Fibroblast of lung (primary cell): ENCODE results near the gene ATPAF2. TPM values are rescaled to one million over a fixed set of nuclear protein-coding genes. Genes with fewer than 3 reads are reported as not detected.

ENCODE experiments used
- DNase-seq, 2 donors: peaks; one replicate each; pipeline versions ENCODE4 v3.0.0 to v3.0.0-alpha.2; 2010; ENCODE audit warnings: low read depth in 2 of 2
- H2AFZ ChIP-seq: 2 replicates; pipeline ENCODE4 v1.5.1; 2012; ENCODE audit warnings: low read length, control low read depth, inconsistent platforms
- H3K27ac ChIP-seq: 2 replicates; pipeline ENCODE4 v1.5.1; 2011; ENCODE audit warnings: low read length, control low read depth; ENCODE audit not compliant: insufficient read depth
- H3K27me3 ChIP-seq: 2 replicates; pipeline ENCODE4 v1.5.1; 2011; ENCODE audit warnings: mild to moderate bottlenecking, low read length; ENCODE audit not compliant: control insufficient read depth, insufficient read depth
- H3K36me3 ChIP-seq: 2 replicates; pipeline ENCODE4 v1.5.1; 2011; ENCODE audit warnings: low read length; ENCODE audit not compliant: control insufficient read depth, insufficient read depth
- H3K4me1 ChIP-seq: 2 replicates; pipeline ENCODE4 v1.5.1; 2011; ENCODE audit warnings: low read length; ENCODE audit not compliant: control insufficient read depth, insufficient read depth; ENCODE audit errors: extremely low read depth
- H3K4me2 ChIP-seq: 2 replicates; pipeline ENCODE4 v1.5.1; 2011; ENCODE audit warnings: low read length, control low read depth; ENCODE audit not compliant: insufficient read depth; ENCODE audit errors: extremely low read depth
- H3K4me3 ChIP-seq, 4 experiments: fragments of 200-600 bp in 1 of 4; sonication (generic) in 1 of 4; replicated peaks in 1 of 4; 2 replicates each; pipeline ENCODE4 v1.5.1; 2011 to 2016; ENCODE audit warnings: low read length in 4 of 4, low read depth in 3 of 4, mild to moderate bottlenecking in 3 of 4, control low read depth in 2 of 4, inconsistent platforms in 1 of 4, mixed read lengths in 1 of 4; ENCODE audit not compliant: insufficient read depth in 1 of 4; ENCODE audit errors: control extremely low read depth in 1 of 4
- H3K79me2 ChIP-seq: 2 replicates; pipeline ENCODE4 v1.5.1; 2012; ENCODE audit warnings: mild to moderate bottlenecking, low read length, inconsistent platforms; ENCODE audit not compliant: control insufficient read depth, insufficient read depth
- H3K9ac ChIP-seq: 2 replicates; pipeline ENCODE4 v1.5.1; 2011; ENCODE audit warnings: mild to moderate bottlenecking, low read length, control low read depth; ENCODE audit not compliant: insufficient read depth
- H3K9me3 ChIP-seq: 2 replicates; pipeline ENCODE4 v1.5.1; 2012; ENCODE audit warnings: low read depth, low read length; ENCODE audit not compliant: control insufficient read depth, insufficient read depth
- H4K20me1 ChIP-seq: 2 replicates; pipeline ENCODE4 v1.5.1; 2011; ENCODE audit warnings: low read length; ENCODE audit not compliant: control insufficient read depth, insufficient read depth; ENCODE audit errors: extremely low read depth
- CTCF ChIP-seq, 2 donors: IDR thresholded peaks in 1 of 2; conservative IDR thresholded peaks in 1 of 2; 1 replicate in 1 of 2; 2 replicates in 1 of 2; pipeline ENCODE4 v1.5.1; 2011 to 2012; ENCODE audit warnings: low read length in 2 of 2, control low read depth in 1 of 2, inconsistent platforms in 1 of 2, low read depth in 1 of 2, mild to moderate bottlenecking in 1 of 2
- EZH2 ChIP-seq: IDR thresholded peaks from 2 replicates; pipeline ENCODE4 v1.5.1; 2012; ENCODE audit warnings: low read length, control low read depth, mild to moderate bottlenecking; ENCODE audit errors: missing control alignments
- polyA minus RNA-seq: library from RNA; depleted of rRNA, polyadenylated mRNA; stranded (reverse); fragments of >200 nt; gene quantifications from 2 replicates; pipeline ENCODE4 v1.2.3, GENCODE V29; 2011; ENCODE audit warnings: low replicate concordance
- polyA plus RNA-seq, 2 donors: library from polyadenylated mRNA; depleted of rRNA in 1 of 2; stranded (reverse) in 1 of 2; unstranded in 1 of 2; fragments of >200 nt; gene quantifications; 2 replicates each; pipeline ENCODE4 v1.2.1, GENCODE V29; 2011 to 2012; ENCODE audit warnings: missing spikeins in 1 of 2
- total RNA-seq: library from RNA; depleted of rRNA; stranded (reverse); fragments of >200 nt; gene quantifications from 2 replicates; pipeline ENCODE4 v1.2.1, GENCODE V29; 2014

ATPAF2 gene
- total RNA-seq (10.3 and 12.6 TPM in 2 replicates), polyA plus RNA-seq (11.6 and 14.7 TPM in 2 replicates), polyA minus RNA-seq (10.9 and 25.0 TPM in 2 replicates)
- 17.1 and 18.8 TPM in 2 replicates for polyA plus RNA-seq (2012)

- peak; percentile 99 for DNase-seq
- H3K27me3 ChIP-seq, result no peaks in the 10 kb centered on the region
- peak within 1 kb of the TSS; percentile 92 for H2AFZ ChIP-seq
- TF ChIP-seq EZH2, result no peak
- no peak for TF ChIP-seq CTCF (conservative IDR thresholded peaks at IDR 0.05 in 1 of 2, IDR thresholded peaks at IDR 0.05 in 1 of 2; ENCODE audit: low read depth in 1 of 2, low read length in 2 of 2)
- peak within 1 kb of the TSS; percentile 74 to 87 (median 84) for H3K4me3 ChIP-seq
- H3K36me3 ChIP-seq, result peaks cover 1% of the 10 kb centered on the region
- H3K4me2 ChIP-seq, result peak within 1 kb of the TSS; percentile 96
- peak within 1 kb of the TSS; percentile 55 for H3K27ac ChIP-seq
- peaks cover 15% of the 10 kb centered on the region for H3K4me1 ChIP-seq
- no peaks in the 10 kb centered on the region for H4K20me1 ChIP-seq
- no peaks in the 10 kb centered on the region for H3K9me3 ChIP-seq
- H3K79me2 ChIP-seq, result peaks cover 11% of the 10 kb centered on the region
- H3K9ac ChIP-seq, result peak within 1 kb of the TSS; percentile 74
Observed at GRCh38 chr17:18038861-18039534, at the start of gene ATPAF2, which contains the start of gene GID4. Gene ATPAF2 (minus strand): TSS chr17:18039168. CDS start chr17:18039013, 155 bp downstream. Gene GID4 (plus strand): TSS chr17:18039408. CDS start chr17:18039465, 57 bp downstream.

- peak within 1 kb of the TSS; percentile 84 to 97 (median 92) for H3K4me3 ChIP-seq
- no peak for TF ChIP-seq CTCF (conservative IDR thresholded peaks at IDR 0.05 in 1 of 2, IDR thresholded peaks at IDR 0.05 in 1 of 2; ENCODE audit: low read depth in 1 of 2, low read length in 2 of 2)
- TF ChIP-seq EZH2, result no peak
- H3K36me3 ChIP-seq, result no peaks in the 10 kb centered on the region
- peak within 1 kb of the TSS; percentile 72 for H3K27ac ChIP-seq
- H3K79me2 ChIP-seq, result peaks cover 17% of the 10 kb centered on the region
- H4K20me1 ChIP-seq, result no peaks in the 10 kb centered on the region
- H3K27me3 ChIP-seq, result no peaks in the 10 kb centered on the region
- peak within 1 kb of the TSS; percentile 75 for H3K9ac ChIP-seq
- peaks cover 8% of the 10 kb centered on the region for H3K4me1 ChIP-seq
- H3K4me2 ChIP-seq, result peak within 1 kb of the TSS; percentile 90
- H2AFZ ChIP-seq, result peak within 1 kb of the TSS; percentile 84
- peak; percentile 88 to 93 for DNase-seq
- H3K9me3 ChIP-seq, result no peaks in the 10 kb centered on the region
Observed at GRCh38 chr17:18087610-18088491, 48.9 kb upstream of the ATPAF2 start, which contains the start of gene DRG2. Gene DRG2 (plus strand): TSS chr17:18087948. CDS start chr17:18088024, 76 bp downstream.

- no peaks in the 10 kb centered on the region for H3K36me3 ChIP-seq
- no peak overlapping the region for H3K9ac ChIP-seq
- H3K4me3 ChIP-seq, result no peak overlapping the region
- no peaks in the 10 kb centered on the region for H4K20me1 ChIP-seq
- DNase-seq, result no peak
- H3K4me1 ChIP-seq, result peaks cover 8% of the 10 kb centered on the region
- H3K79me2 ChIP-seq, result peaks cover 13% of the 10 kb centered on the region
- no peak overlapping the region for H2AFZ ChIP-seq
- H3K27me3 ChIP-seq, result no peaks in the 10 kb centered on the region
- no peak overlapping the region for H3K4me2 ChIP-seq
- no peaks in the 10 kb centered on the region for H3K9me3 ChIP-seq
- H3K27ac ChIP-seq, result no peak overlapping the region
- no peak for TF ChIP-seq EZH2
- no peak for TF ChIP-seq CTCF (conservative IDR thresholded peaks at IDR 0.05 in 1 of 2, IDR thresholded peaks at IDR 0.05 in 1 of 2; ENCODE audit: low read depth in 1 of 2, low read length in 2 of 2)
Observed at GRCh38 chr17:18084256-18084655, 45.3 kb upstream of the ATPAF2 start.
